ENCODE results near the gene SAMSN1.

DNA sequence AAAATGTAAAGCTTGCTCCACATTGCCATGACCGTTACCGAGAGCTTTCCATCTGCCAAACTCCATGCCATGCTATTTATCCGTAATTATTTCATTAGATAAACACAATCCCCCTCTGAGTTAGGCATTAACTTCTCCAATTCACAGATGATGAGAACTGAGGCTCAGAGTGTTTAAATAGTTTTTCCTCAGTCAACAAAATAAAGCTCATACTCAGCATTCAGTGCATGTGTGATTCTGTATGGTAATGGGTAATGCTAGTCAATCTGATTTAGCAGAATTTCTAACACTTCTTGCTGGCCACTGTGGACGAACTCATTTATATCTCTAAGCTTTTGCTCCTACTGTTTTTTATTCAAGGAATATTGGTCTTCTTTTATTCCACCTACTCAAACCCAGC, 17.3 kb downstream of the SAMSN1 start:
- TF ChIP-seq, protein P1, sequence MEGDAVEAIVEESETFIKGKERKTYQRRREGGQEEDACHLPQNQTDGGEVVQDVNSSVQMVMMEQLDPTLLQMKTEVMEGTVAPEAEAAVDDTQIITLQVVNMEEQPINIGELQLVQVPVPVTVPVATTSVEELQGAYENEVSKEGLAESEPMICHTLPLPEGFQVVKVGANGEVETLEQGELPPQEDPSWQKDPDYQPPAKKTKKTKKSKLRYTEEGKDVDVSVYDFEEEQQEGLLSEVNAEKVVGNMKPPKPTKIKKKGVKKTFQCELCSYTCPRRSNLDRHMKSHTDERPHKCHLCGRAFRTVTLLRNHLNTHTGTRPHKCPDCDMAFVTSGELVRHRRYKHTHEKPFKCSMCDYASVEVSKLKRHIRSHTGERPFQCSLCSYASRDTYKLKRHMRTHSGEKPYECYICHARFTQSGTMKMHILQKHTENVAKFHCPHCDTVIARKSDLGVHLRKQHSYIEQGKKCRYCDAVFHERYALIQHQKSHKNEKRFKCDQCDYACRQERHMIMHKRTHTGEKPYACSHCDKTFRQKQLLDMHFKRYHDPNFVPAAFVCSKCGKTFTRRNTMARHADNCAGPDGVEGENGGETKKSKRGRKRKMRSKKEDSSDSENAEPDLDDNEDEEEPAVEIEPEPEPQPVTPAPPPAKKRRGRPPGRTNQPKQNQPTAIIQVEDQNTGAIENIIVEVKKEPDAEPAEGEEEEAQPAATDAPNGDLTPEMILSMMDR (IDR thresholded peaks at IDR 0.05; ENCODE audit: poor library complexity): no peak
- no peak for TF ChIP-seq EZH2 (IDR thresholded peaks at IDR 0.05; ENCODE audit: borderline replicate concordance)
